H1 (cell line): ENCODE results near the gene VPS50. TPM values are rescaled to one million over a fixed set of nuclear protein-coding genes. Genes with fewer than 3 reads are reported as not detected.

Source experiments
- CTCF ChIA-PET: fragments of 300-600 bp; sonication (Branson Sonifier 250); formaldehyde crosslinking; loops from one replicate; lab custom pipeline; 2021; ENCODE audit not compliant: partially characterized antibody; lab: Charles Lee
- POLR2A ChIA-PET: fragments of 300-600 bp; sonication (Branson Sonifier 250); formaldehyde crosslinking; loops from one replicate; lab custom pipeline; 2021; ENCODE audit warnings: inconsistent platforms; ENCODE audit not compliant: partially characterized antibody; lab: Charles Lee
- DNase-seq, 2 experiments: peaks; one replicate each; pipeline versions ENCODE4 v3.0.0 to v3.0.0-alpha.2; 2010 to 2022; ENCODE audit warnings: low spot score in 2 of 2, low read depth in 1 of 2, mixed read lengths in 1 of 2
- FAIRE-seq: peaks from 2 replicates; lab custom pipeline; 2011; peaks lifted over from hg19 to GRCh38; lab: Jason Lieb, UNC
- H2AFZ ChIP-seq: 2 replicates; pipeline ENCODE4 v1.8.1; 2012; ENCODE audit warnings: low read length, inconsistent platforms
- H2AK5ac ChIP-seq: 2 replicates; pipeline ENCODE4 v1.6.1; 2013; ENCODE audit warnings: low read depth, low read length
- H2BK120ac ChIP-seq: replicated peaks from 2 replicates; pipeline ENCODE3; 2013; ENCODE audit warnings: low read depth, low read length, inconsistent platforms
- H2BK12ac ChIP-seq: 2 replicates; pipeline ENCODE4 v1.6.1; 2013; ENCODE audit warnings: low read depth, low read length
- H2BK15ac ChIP-seq: 2 replicates; pipeline ENCODE4 v1.6.1; 2013; ENCODE audit warnings: low read length
- H2BK20ac ChIP-seq: 2 replicates; pipeline ENCODE4 v1.6.1; 2013; ENCODE audit warnings: low read length
- H2BK5ac ChIP-seq: 2 replicates; pipeline ENCODE4 v1.6.1; 2013; ENCODE audit warnings: low read depth, low read length
- H3K14ac ChIP-seq: 2 replicates; pipeline ENCODE4 v1.6.1; 2013; ENCODE audit warnings: inconsistent platforms; ENCODE audit not compliant: insufficient read length
- H3K18ac ChIP-seq: 2 replicates; pipeline ENCODE4 v1.6.1; 2013; ENCODE audit warnings: low read length; ENCODE audit errors: extremely low read depth
- H3K23ac ChIP-seq: 2 replicates; pipeline ENCODE4 v1.6.1; 2013; ENCODE audit warnings: inconsistent platforms; ENCODE audit not compliant: insufficient read length
- H3K23me2 ChIP-seq: 2 replicates; pipeline ENCODE4 v1.6.1; 2013; ENCODE audit warnings: low read depth, low read length
- H3K27ac ChIP-seq: 2 replicates; pipeline ENCODE4 v1.6.1; 2011; ENCODE audit warnings: low read depth, low read length, inconsistent platforms
- H3K27me3 ChIP-seq, 4 experiments: replicated peaks in 1 of 4; 1 replicate in 1 of 4; 2 replicates in 3 of 4; pipeline versions ENCODE4 v1.6.1 to v1.8.1; 2011 to 2013; ENCODE audit warnings: low read length in 3 of 4, mild to moderate bottlenecking in 3 of 4, inconsistent platforms in 2 of 4, mixed read lengths in 2 of 4, moderate library complexity in 1 of 4; ENCODE audit not compliant: control insufficient read depth in 3 of 4, insufficient read depth in 3 of 4; ENCODE audit errors: extremely low read depth in 1 of 4
- H3K36me3 ChIP-seq, 4 experiments: 2 replicates each; pipeline versions ENCODE4 v1.6.1 to v1.8.1; 2011 to 2013; ENCODE audit warnings: mild to moderate bottlenecking in 4 of 4, low read length in 3 of 4, moderate library complexity in 2 of 4, control low read depth in 1 of 4, inconsistent platforms in 1 of 4; ENCODE audit not compliant: insufficient read depth in 4 of 4, control insufficient read depth in 2 of 4
- H3K4ac ChIP-seq: replicated peaks from 2 replicates; pipeline ENCODE3; 2013; ENCODE audit warnings: low read length, low read depth, mixed read lengths, inconsistent platforms; ENCODE audit not compliant: insufficient read length
- H3K4me1 ChIP-seq, 4 experiments: replicated peaks in 1 of 4; 1 replicate in 1 of 4; 2 replicates in 3 of 4; pipeline versions ENCODE4 v1.6.1 to v1.8.1; 2011 to 2013; ENCODE audit warnings: low read length in 3 of 4, inconsistent platforms in 2 of 4, mixed read lengths in 1 of 4; ENCODE audit not compliant: insufficient read depth in 4 of 4, control insufficient read depth in 3 of 4
- H3K4me2 ChIP-seq, 2 experiments: 2 replicates each; pipeline versions ENCODE4 v1.6.1 to v1.8.1; 2011 to 2013; ENCODE audit warnings: low read depth in 2 of 2, low read length in 2 of 2, control low read depth in 1 of 2, inconsistent platforms in 1 of 2, mild to moderate bottlenecking in 1 of 2; ENCODE audit not compliant: insufficient read depth in 1 of 2
- H3K4me3 ChIP-seq, 4 experiments: fragments of 200-600, 300-600 bp in 1 of 4; sonication (generic), shearing (Covaris generic), sonication (Bioruptor Twin) in 1 of 4; 2 replicates each; pipeline versions ENCODE4 v1.5.1 to v1.8.1; 2011 to 2016; ENCODE audit warnings: low read length in 4 of 4, low read depth in 3 of 4, control low read depth in 2 of 4, inconsistent platforms in 2 of 4, mild to moderate bottlenecking in 2 of 4, mixed read lengths in 1 of 4, moderate library complexity in 1 of 4; ENCODE audit not compliant: insufficient read depth in 2 of 4; ENCODE audit errors: extremely low read depth in 1 of 4
- H3K56ac ChIP-seq: replicated peaks from 2 replicates; pipeline ENCODE3; 2013; ENCODE audit warnings: low read depth, mild to moderate bottlenecking, mixed read lengths, low read length, inconsistent platforms; ENCODE audit not compliant: insufficient read length
- H3K79me1 ChIP-seq: 2 replicates; pipeline ENCODE4 v1.6.1; 2013; ENCODE audit warnings: low read depth, low read length, control low read depth
- H3K79me2 ChIP-seq, 2 experiments: 2 replicates each; pipeline versions ENCODE4 v1.6.1 to v1.8.1; 2012 to 2013; ENCODE audit warnings: low read length in 2 of 2, mild to moderate bottlenecking in 2 of 2, inconsistent platforms in 1 of 2; ENCODE audit not compliant: insufficient read depth in 2 of 2, control insufficient read depth in 1 of 2
- H3K9ac ChIP-seq, 4 experiments: replicated peaks in 1 of 4; 1 replicate in 1 of 4; 2 replicates in 3 of 4; pipeline versions ENCODE4 v1.6.1 to v1.8.1; 2011 to 2013; ENCODE audit warnings: low read depth in 3 of 4, low read length in 3 of 4, control low read depth in 2 of 4, mild to moderate bottlenecking in 2 of 4, moderate library complexity in 2 of 4, inconsistent platforms in 1 of 4; ENCODE audit errors: extremely low read depth in 1 of 4
- H3K9me3 ChIP-seq, 2 experiments: 2 replicates each; pipeline versions ENCODE4 v1.6.1 to v1.8.1; 2012 to 2013; ENCODE audit warnings: mild to moderate bottlenecking in 2 of 2, moderate library complexity in 2 of 2, control low read depth in 1 of 2, inconsistent platforms in 1 of 2, low read depth in 1 of 2, low read length in 1 of 2, mixed read lengths in 1 of 2; ENCODE audit not compliant: insufficient read depth in 2 of 2
- H4K20me1 ChIP-seq, 2 experiments: replicated peaks in 1 of 2; 2 replicates each; pipeline versions ENCODE3 to v1.8.1; 2011 to 2013; ENCODE audit warnings: inconsistent platforms in 2 of 2, low read length in 2 of 2, mild to moderate bottlenecking in 1 of 2; ENCODE audit not compliant: insufficient read depth in 2 of 2, control insufficient read depth in 1 of 2
- H4K5ac ChIP-seq: 2 replicates; pipeline ENCODE4 v1.6.1; 2013; ENCODE audit warnings: low read length, low read depth, mixed read lengths, inconsistent platforms; ENCODE audit not compliant: insufficient read length
- H4K8ac ChIP-seq: 2 replicates; pipeline ENCODE4 v1.8.0; 2013; ENCODE audit warnings: mild to moderate bottlenecking, moderate library complexity, low read length, inconsistent platforms; ENCODE audit not compliant: insufficient read depth; ENCODE audit errors: extremely low read depth
- H4K91ac ChIP-seq: replicated peaks from 2 replicates; pipeline ENCODE3; 2013; ENCODE audit warnings: low read length, mixed read lengths, inconsistent platforms; ENCODE audit not compliant: insufficient read length
- ATF3 ChIP-seq: IDR thresholded peaks from 2 replicates; pipeline ENCODE4 v1.6.1; 2011; ENCODE audit warnings: low read depth, mild to moderate bottlenecking, low read length; ENCODE audit not compliant: insufficient read depth
- EGR1 ChIP-seq: IDR thresholded peaks from 2 replicates; pipeline ENCODE4 v1.6.1; 2011; ENCODE audit warnings: low read depth, low read length, borderline replicate concordance
- FOSL1 ChIP-seq: IDR thresholded peaks from 2 replicates; pipeline ENCODE4 v1.6.1; 2011; ENCODE audit warnings: mild to moderate bottlenecking, low read depth, low read length, moderate library complexity; ENCODE audit not compliant: insufficient read depth
- JUN ChIP-seq: IDR thresholded peaks from 2 replicates; pipeline ENCODE4 v1.6.1; 2011; ENCODE audit warnings: low read depth, mild to moderate bottlenecking, improper control_type of control experiment, low read length
- JUND ChIP-seq: IDR thresholded peaks from 2 replicates; pipeline ENCODE4 v1.6.1; 2011; ENCODE audit warnings: mild to moderate bottlenecking, improper control_type of control experiment, low read length
- KDM5A ChIP-seq: fragments of 200-600 bp; IDR thresholded peaks from 2 replicates; pipeline ENCODE4 v1.7.1; 2012; ENCODE audit warnings: mild to moderate bottlenecking, low read length, inconsistent platforms, mixed read lengths
- PHF8 ChIP-seq: fragments of 200-600 bp; sonication (generic); conservative IDR thresholded peaks from 2 replicates; pipeline ENCODE4 v1.7.1; 2012; ENCODE audit warnings: low read depth, mild to moderate bottlenecking, inconsistent platforms, low read length, moderate library complexity
- POLR2AphosphoS5 ChIP-seq: IDR thresholded peaks from 2 replicates; pipeline ENCODE4 v1.6.1; 2011; ENCODE audit warnings: low read depth, low read length
- RNF2 ChIP-seq: fragments of 200-900, 300-1000 bp; sonication (generic); IDR thresholded peaks from 2 replicates; pipeline ENCODE4 v1.7.1; 2016; ENCODE audit warnings: borderline replicate concordance, low read depth, mild to moderate bottlenecking, antibody characterized with exemption, low read length; ENCODE audit not compliant: poor library complexity, severe bottlenecking; ENCODE audit errors: missing control alignments
- SAP30 ChIP-seq: fragments of 300-600 bp; sonication (generic); IDR thresholded peaks from 2 replicates; pipeline ENCODE4 v1.7.1; 2012; ENCODE audit warnings: low read length, moderate library complexity, mild to moderate bottlenecking, inconsistent platforms; ENCODE audit not compliant: insufficient read depth, insufficient replicate concordance
- WGBS, 2 experiments: shearing (Covaris generic) in 1 of 2; methylation state at CpG; one replicate each; pipeline versions ENCODE4 v1.1.6 to v1.1.7; 2013 to 2015; ENCODE audit warnings: low lambda C conversion rate in 2 of 2, mixed read lengths in 2 of 2, inconsistent platforms in 1 of 2, low coverage in 1 of 2, missing lambda C conversion rate in 1 of 2; ENCODE audit not compliant: insufficient replicate concordance in 2 of 2, insufficient coverage in 1 of 2, insufficient read length in 1 of 2; ENCODE audit errors: extremely low coverage in 1 of 2, missing lambda C conversion rate in 1 of 2; 5-methylcytosine and 5-hydroxymethylcytosine counted together
- polyA plus RNA-seq, 7 experiments: library from polyadenylated mRNA; depleted of rRNA in 3 of 7; stranded (reverse) in 5 of 7; unstranded in 2 of 7; fragments of >200 nt in 5 of 7; fragments of 200-250 nt in 2 of 7; gene quantifications; 1 replicate in 5 of 7; 2 replicates in 1 of 7; 4 replicates in 1 of 7; pipeline versions ENCODE4 v1.2.1 to v1.2.3, GENCODE V29; 2011 to 2013; ENCODE audit warnings: missing spikeins in 2 of 7, mixed read lengths in 2 of 7
- total RNA-seq: library from RNA; stranded (reverse); fragmentation: NEBNext Ultra II Directional; extraction: Animal tissue kit (Norgen Biotek cat#: 25700); gene quantifications from 2 replicates; pipeline ENCODE4 v1.2.1, GENCODE V29; 2021

Gene VPS50
- total and polyA plus RNA-seq, 2 of the 8 experiments (the other 6 are each of a cell fraction or from before 2014, with no cell fraction given), result 3.7 to 9.3 TPM

DNA sequence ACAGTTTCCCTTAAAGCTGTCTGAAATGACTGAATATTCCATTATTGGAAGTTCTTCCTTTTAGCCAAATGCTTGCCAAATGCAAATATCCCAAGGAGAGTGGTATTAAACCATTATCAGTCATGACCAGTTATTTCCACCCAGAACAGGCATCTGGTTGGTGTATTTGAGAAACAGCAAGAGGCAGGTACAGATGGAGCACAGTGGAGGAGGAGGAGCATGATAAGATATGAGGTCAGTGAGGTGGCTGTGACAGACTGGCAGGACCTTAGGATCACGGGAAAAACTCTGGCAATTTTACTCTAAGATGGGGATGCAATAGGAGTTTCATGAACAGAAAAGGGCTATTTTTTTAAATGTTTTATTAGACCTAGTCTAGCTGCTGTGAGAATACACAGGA, 12.3 kb upstream of the VPS50 start:
- Histone ChIP-seq H3K27ac (no peak overlapping the region), H4K20me1 (no peaks in the 10 kb centered on the region), H3K23me2 (no peaks in the 10 kb centered on the region), H3K79me2 (no peaks in the 10 kb centered on the region), H3K9ac (no peak overlapping the region), H4K5ac (no peak overlapping the region), H3K4ac (no peak overlapping the region), H3K79me1 (no peaks in the 10 kb centered on the region), H3K9me3 (no peaks in the 10 kb centered on the region), H3K18ac (no peak overlapping the region), H2BK20ac (no peak overlapping the region), H3K4me1 (no peaks in the 10 kb centered on the region), H3K4me2 (no peak overlapping the region), H2BK12ac (no peak overlapping the region), H3K4me3 (no peak overlapping the region), H2BK5ac (no peak overlapping the region), H4K8ac (no peak overlapping the region), H3K56ac (no peak overlapping the region), H2BK120ac (no peak overlapping the region), H2AFZ (no peak overlapping the region), H3K23ac (no peak overlapping the region), H2AK5ac (no peak overlapping the region), H3K36me3 (no peaks in the 10 kb centered on the region), H4K91ac (no peak overlapping the region), H3K14ac (no peak overlapping the region), H2BK15ac (no peak overlapping the region), H3K27me3 (no peaks in the 10 kb centered on the region)
- FAIRE-seq (no peak), DNase-seq (no peak)
- ChIA-PET CTCF (interaction anchor here (1.2 kb wide), 1 partner anchor 9 kb away, joined by 4 read pairs; no protein-coding TSS in a partner anchor), POLR2A (no interaction called here)
- 78% methylated on average over 1 of the region's 1 CpG; no CpG with 5 or more reads in 1 of the 2 experiments for WGBS, 2 experiments
- TF ChIP-seq POLR2AphosphoS5 (no peak), PHF8 (no peak), JUND (no peak), KDM5A (no peak), RNF2 (no peak), EGR1 (no peak), SAP30 (no peak), JUN (no peak), ATF3 (no peak), FOSL1 (no peak)
